HUDEP-2 (cell line): ENCODE data around the gene LARGE2.
"Not testable (repeated sequence)": the region's sequence is repeated elsewhere in the genome, so short reads cannot be mapped to it uniquely, and the experiment has no call there.

Experiments
- DNase-seq, 76 experiments: peaks; one replicate each; lab custom pipeline; 2025; ENCODE audit not compliant: unreplicated experiment in 76 of 76; lab: John Stamatoyannopoulos, UW

Gene LARGE2

GRCh38 chr11:45895553-45896259, 26.8 kb upstream of the LARGE2 start:
- no peak for DNase-seq

- no peak for DNase-seq
Measured at GRCh38 chr11:45896422-45896984, 26.0 kb upstream of the LARGE2 start.

- no peak for DNase-seq
Measured at GRCh38 chr11:45897556-45897955, 24.9 kb upstream of the LARGE2 start.

- no peak for DNase-seq
Measured at GRCh38 chr11:45899086-45899447, 23.4 kb upstream of the LARGE2 start.

- DNase-seq, result peak in 46 of 76 experiments; percentile 4 to 67 (median 37)
Measured at GRCh38 chr11:45899448-45900174, 22.8 kb upstream of the LARGE2 start.

GRCh38 chr11:45900175-45900800, 22.2 kb upstream of the LARGE2 start:
- DNase-seq, result not testable (repeated sequence)

GRCh38 chr11:45900916-45901617, 21.4 kb upstream of the LARGE2 start:
- DNase-seq, result no peak

GRCh38 chr11:45901626-45902025, 20.8 kb upstream of the LARGE2 start:
- peak in 55 of 76 experiments; percentile 6 to 71 (median 41) for DNase-seq

- no peak for DNase-seq
Measured at GRCh38 chr11:45902452-45903380, 19.7 kb upstream of the LARGE2 start.

GRCh38 chr11:45904309-45904915, 18.0 kb upstream of the LARGE2 start:
- no peak for DNase-seq

GRCh38 chr11:45905095-45905494, 17.4 kb upstream of the LARGE2 start:
- no peak for DNase-seq

GRCh38 chr11:45905576-45905975, 16.9 kb upstream of the LARGE2 start:
- DNase-seq, result not testable (repeated sequence)

GRCh38 chr11:45906096-45906682, 16.3 kb upstream of the LARGE2 start:
- no peak for DNase-seq

GRCh38 chr11:45906965-45907611, 15.4 kb upstream of the LARGE2 start, which contains the start of gene FREY1:
FREY1 (minus strand) TSS chr11:45907271; CDS start chr11:45907245, 26 bp downstream.
- no peak for DNase-seq

GRCh38 chr11:45907911-45908370, 14.5 kb upstream of the LARGE2 start:
- no peak for DNase-seq

GRCh38 chr11:45909594-45910475, 12.6 kb upstream of the LARGE2 start:
- DNase-seq, result no peak

- no peak for DNase-seq
Measured at GRCh38 chr11:45910623-45911022, 11.8 kb upstream of the LARGE2 start.
